Stimulated activated CD4-positive, alpha-beta T cell treated with anti-CD3 and anti-CD28 coated beads, Interleukin-15, amount 100 ng/mL, for 48 hours (primary cell): ENCODE measurements around the gene HMGB2.
A peak's percentile ranks its signal among the peaks of the same experiment; 100 is the strongest.

Source experiments
- DNase-seq, 2 donors: peaks; one replicate each; pipeline ENCODE4 v3.0.0-alpha.2; 2020; ENCODE audit warnings: low read depth in 2 of 2

HMGB2 gene

DNA sequence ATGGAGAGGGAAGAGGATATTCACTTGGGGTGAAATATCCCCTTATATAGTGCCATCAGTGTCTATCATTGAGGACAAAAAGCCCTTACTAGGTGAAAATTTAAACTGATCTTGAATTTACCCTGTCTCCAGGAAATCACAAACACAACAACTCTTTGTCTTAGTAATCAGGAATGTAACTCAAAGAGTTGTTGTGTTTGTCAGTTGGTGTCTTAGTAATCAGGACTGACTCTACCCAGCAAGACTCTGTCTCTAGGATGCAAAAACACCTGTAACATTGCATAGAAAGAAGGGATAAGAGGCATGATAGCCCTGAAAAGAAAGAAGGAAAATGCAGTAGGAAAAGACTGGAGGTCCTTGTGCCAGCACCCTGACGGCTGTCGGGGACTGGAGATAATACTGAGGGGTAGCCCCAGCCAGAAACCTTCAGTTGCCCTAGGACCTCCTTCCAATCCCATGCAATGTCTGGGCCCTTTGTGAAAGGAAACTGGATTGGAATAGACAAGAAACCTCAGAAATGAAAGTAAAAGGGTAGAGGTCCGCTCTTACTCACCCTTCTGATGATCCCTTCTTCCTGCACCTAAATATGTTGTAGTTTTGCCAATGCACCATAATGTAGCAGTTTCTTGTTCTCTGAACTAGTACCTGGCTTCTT lies 45.3 kb downstream of the HMGB2 start:
- DNase-seq: no peak

DNA sequence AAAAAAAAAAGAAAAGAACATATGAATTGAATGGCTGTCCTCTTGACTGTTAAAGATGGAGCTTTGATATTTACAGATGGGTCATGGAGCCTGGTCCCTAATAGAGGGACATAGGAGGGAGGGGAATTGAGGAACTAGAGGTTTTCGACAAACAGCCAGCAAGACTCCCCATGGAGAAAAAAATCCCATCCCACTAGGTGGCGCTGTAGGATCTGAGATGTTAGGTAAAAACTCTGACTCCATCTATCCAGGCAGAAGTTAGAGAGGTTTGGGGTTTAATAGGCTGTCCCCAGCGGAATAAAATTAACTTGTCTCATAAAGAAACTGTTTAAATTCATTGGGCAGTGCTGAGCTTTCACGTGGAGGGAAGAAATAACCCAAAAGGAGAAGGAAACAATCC lies 45.9 kb downstream of the HMGB2 start:
- DNase-seq: peak; percentile 48 to 71

DNA sequence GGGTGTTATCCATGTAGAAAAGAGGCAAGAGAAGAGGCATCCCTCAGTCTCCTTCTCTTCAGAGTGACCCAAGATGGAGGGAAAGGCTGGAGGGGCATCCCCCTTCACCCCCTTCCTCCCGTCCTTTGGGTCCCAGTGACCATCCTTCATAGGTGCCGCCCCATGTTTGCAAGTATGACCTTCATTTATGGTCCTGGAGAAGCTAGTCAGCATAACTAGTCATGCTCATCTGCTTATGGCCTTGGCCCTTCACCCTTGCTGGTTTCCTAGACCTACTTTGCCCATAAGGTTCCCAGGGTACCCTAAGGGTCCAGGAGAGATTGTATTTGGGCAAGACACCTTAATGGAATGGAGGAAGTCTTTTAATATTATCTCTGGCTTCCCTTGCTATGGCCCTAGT lies 46.7 kb downstream of the HMGB2 start:
- no peak for DNase-seq

- no peak for DNase-seq
Measured at GRCh38 chr4:173284463-173284862, 49.7 kb downstream of the HMGB2 start.

GRCh38 chr4:173282626-173283025 lies 51.5 kb downstream of the HMGB2 start:
- DNase-seq: no peak

DNA sequence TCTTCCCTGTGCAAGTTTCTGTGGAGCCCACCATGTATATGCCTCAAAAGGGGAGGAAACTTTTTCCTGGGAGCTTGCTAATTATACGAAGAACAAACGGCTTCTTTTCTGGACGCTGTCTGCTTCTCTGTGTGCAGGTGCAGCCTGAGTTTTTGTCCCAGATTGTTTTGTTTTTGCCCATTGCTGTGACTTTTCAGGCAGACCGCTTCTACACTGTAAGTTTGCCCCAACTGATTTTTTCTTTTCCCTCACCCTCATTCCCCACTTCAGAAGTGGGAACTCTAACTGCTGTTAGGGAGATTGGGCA lies 51.9 kb downstream of the HMGB2 start:
- DNase-seq: no peak

DNA sequence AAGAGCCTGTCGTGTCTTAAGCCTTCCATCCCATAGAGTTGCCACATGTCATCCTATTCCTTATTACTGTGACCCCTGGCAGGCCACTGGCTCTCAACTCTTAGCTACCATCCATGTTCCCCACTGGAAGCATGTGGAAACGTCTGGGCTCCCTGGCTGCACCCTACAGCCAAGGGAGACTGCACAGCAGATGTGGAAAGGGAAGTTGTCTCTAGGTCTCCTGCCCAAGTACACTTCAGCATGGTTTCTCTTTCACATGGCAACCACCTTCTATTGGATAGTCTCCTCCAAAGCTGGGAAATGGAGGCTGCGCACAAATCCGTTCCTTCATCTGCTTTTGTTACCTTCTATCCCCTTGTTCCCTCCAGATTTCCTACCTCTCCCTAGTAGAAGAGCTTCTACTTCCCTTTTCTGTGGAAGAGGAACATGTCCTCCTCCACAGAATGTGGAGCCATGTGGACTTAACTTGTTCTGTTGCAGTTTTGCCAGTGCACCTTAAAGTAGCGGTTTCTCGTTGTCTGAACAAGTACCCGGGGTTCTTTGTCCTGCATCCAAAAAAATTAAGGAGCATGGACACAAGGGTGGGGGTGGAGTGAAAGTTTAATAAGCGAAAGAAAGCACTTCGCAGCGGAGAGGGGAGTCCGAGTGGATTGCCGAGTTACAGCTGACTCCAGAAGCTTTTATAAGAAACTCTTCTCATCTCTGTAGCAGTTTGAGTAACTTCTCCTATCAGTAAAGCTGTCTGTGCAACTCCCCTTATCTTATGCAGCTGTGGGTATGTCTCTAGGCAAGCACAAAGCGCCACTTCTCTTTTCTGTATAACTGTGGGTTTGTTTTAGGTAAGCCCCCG lies 52.5 kb downstream of the HMGB2 start:
- DNase-seq: no peak
